Panc1 (cell line): ENCODE measurements around the gene DNAJA4.

ENCODE experiments used
- CTCF ChIP-seq: fragments of 450-650 bp; IDR thresholded peaks from 2 replicates; pipeline ENCODE4 v1.5.1; 2017; ENCODE audit warnings: mild to moderate bottlenecking
- POLR2AphosphoS5 ChIP-seq: IDR thresholded peaks from 2 replicates; pipeline ENCODE4 v1.6.1; 2012; ENCODE audit warnings: mild to moderate bottlenecking, low read depth, low read length, moderate library complexity

GRCh38 chr15:78243058-78243457 lies 21.3 kb upstream of the DNAJA4 start:
- TF ChIP-seq CTCF (no peak), POLR2AphosphoS5 (no peak)
